Mesothelial cell of epicardium (in vitro differentiated cells): ENCODE measurements around the gene FBXO36. TPM values are rescaled to one million over a fixed set of nuclear protein-coding genes. Genes with fewer than 3 reads are reported as not detected.

ENCODE experiments used
- DNase-seq, 2 experiments: peaks; one replicate each; pipeline ENCODE4 v3.0.0; 2021; ENCODE audit warnings: low spot score in 2 of 2; ENCODE audit not compliant: unreplicated experiment in 2 of 2
- H3K27ac Mint-ChIP-seq: 2 replicates; pipeline ENCODE4 v1.8.0; 2021; ENCODE audit warnings: mixed read lengths
- H3K27me3 Mint-ChIP-seq: 2 replicates; pipeline ENCODE4 v1.8.0; 2021; ENCODE audit warnings: low read depth, mixed read lengths
- H3K36me3 Mint-ChIP-seq: 2 replicates; pipeline ENCODE4 v1.8.0; 2021; ENCODE audit warnings: mixed read lengths
- H3K4me1 Mint-ChIP-seq: 2 replicates; pipeline ENCODE4 v1.8.0; 2021; ENCODE audit warnings: mixed read lengths
- H3K4me3 Mint-ChIP-seq: 2 replicates; pipeline ENCODE4 v1.8.0; 2021; ENCODE audit warnings: mild to moderate bottlenecking, moderate library complexity, mixed read lengths
- H3K9me3 Mint-ChIP-seq: 2 replicates; pipeline ENCODE4 v1.8.0; 2021; ENCODE audit warnings: mixed read lengths
- CTCF ChIP-seq: fragments of 200-600 bp; sonication (generic); IDR thresholded peaks from one replicate; pipeline ENCODE4 v1.5.0; 2021; ENCODE audit warnings: antibody characterized with exemption; ENCODE audit not compliant: unreplicated experiment
- total RNA-seq: library from RNA; stranded (reverse); gene quantifications from 3 replicates; pipeline ENCODE4 v1.2.1, GENCODE V29; 2021

FBXO36 gene
- total RNA-seq, 1 donor from 2014 or later = 5.5 TPM

DNA sequence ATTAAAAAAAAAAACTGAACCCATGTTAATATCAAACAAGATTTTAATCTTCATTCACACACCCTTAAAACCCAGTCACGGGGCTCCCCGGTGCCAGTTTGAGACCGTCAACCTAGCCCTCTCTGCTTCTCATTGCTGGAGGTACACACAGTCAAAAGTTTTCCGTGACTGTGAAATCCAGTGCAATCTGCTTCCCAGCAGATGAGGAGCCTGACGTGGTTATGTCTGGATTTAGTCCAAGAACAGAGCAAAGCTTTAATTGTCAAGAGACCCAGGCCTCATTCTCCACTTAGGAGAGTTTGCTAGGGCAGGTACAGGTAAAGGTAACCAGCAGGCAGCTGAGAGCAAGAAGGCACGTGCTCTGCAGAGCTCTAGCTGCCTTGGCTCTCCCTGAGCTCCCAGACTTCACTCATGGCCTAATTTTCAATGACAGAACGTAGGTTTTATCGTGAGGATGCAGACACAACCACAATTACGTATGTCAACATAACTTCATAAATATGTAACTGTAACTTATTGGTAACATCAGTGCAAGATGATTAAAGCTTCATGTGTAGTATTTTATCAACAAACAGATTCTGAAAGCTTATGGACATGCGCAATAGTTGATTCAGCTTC is 90.1 kb downstream of the FBXO36 start:
- no peak for DNase-seq
- H3K4me3 Mint-ChIP-seq = no peak overlapping the region
- no peak for TF ChIP-seq CTCF
- H3K27ac Mint-ChIP-seq = peak overlapping the region; percentile 68
- no peaks in the 10 kb centered on the region for H3K27me3 Mint-ChIP-seq
- peaks cover 12% of the 10 kb centered on the region for H3K9me3 Mint-ChIP-seq
- peaks cover 9% of the 10 kb centered on the region for H3K36me3 Mint-ChIP-seq
- no peaks in the 10 kb centered on the region for H3K4me1 Mint-ChIP-seq

GRCh38 chr2:230016844-230017243 is 94.5 kb downstream of the FBXO36 start:
- Mint-ChIP-seq H3K27me3 (no peaks in the 10 kb centered on the region), H3K4me3 (no peak overlapping the region), H3K27ac (no peak overlapping the region), H3K36me3 (peaks cover 6% of the 10 kb centered on the region), H3K9me3 (peaks cover 17% of the 10 kb centered on the region), H3K4me1 (no peaks in the 10 kb centered on the region)
- TF ChIP-seq CTCF = no peak
- no peak for DNase-seq

DNA sequence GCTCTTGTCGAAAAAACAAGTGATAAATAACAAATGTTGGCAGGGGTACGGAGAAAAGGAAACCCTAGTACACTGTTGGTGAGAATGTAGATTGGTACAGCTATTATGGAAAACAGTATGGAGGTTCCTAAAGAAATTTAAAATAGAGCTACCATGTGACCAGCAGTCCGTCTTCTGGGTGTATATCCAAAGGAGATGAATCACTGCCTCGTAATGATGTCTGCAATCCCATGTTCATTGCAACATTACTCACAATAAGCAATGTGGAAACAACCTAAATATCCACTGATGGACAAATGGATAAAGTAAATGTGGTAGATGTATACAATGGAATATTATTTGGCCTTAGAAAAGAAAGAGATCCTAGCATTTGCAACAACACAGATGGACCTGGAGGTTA is 95.8 kb downstream of the FBXO36 start:
- Mint-ChIP-seq H3K9me3 (peaks cover 17% of the 10 kb centered on the region), H3K4me1 (no peaks in the 10 kb centered on the region), H3K36me3 (peaks cover 6% of the 10 kb centered on the region), H3K4me3 (no peak overlapping the region), H3K27ac (no peak overlapping the region), H3K27me3 (no peaks in the 10 kb centered on the region)
- no peak for TF ChIP-seq CTCF
- DNase-seq = no peak

- H3K27ac Mint-ChIP-seq = no peak overlapping the region
- no peak for DNase-seq
- no peak for TF ChIP-seq CTCF
- H3K4me1 Mint-ChIP-seq = no peaks in the 10 kb centered on the region
- H3K9me3 Mint-ChIP-seq = peaks cover 17% of the 10 kb centered on the region
- no peak overlapping the region for H3K4me3 Mint-ChIP-seq
- H3K27me3 Mint-ChIP-seq = no peaks in the 10 kb centered on the region
- H3K36me3 Mint-ChIP-seq = peaks cover 6% of the 10 kb centered on the region
These were observed 97.4 kb downstream of the FBXO36 start for GRCh38 chr2:230019742-230020141.

DNA sequence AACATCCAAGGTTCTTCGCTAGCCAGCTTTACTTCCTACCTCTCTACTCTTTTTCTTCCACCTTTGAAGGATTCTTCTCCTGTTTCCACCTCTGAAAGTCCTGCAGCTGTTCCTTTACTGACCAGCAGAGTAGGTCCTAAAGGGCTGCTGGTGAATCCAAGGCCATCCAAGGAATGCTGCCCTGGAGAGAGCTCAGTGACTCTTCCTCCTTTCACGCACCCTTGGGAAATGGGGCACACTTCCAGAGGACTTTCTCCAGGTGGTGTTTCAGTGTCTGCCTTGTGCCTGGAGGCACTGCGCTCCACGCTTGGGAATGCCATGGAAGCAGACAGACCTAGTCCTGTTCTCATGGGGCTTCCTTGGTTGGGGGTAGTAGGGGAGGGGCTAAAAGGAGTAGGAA is 101.0 kb downstream of the FBXO36 start:
- DNase-seq = no peak
- no peaks in the 10 kb centered on the region for H3K36me3 Mint-ChIP-seq
- H3K9me3 Mint-ChIP-seq = peaks cover under 1% of the 10 kb centered on the region
- H3K4me1 Mint-ChIP-seq = no peaks in the 10 kb centered on the region
- no peak overlapping the region for H3K4me3 Mint-ChIP-seq
- H3K27me3 Mint-ChIP-seq = no peaks in the 10 kb centered on the region
- H3K27ac Mint-ChIP-seq = no peak overlapping the region
- no peak for TF ChIP-seq CTCF

DNA sequence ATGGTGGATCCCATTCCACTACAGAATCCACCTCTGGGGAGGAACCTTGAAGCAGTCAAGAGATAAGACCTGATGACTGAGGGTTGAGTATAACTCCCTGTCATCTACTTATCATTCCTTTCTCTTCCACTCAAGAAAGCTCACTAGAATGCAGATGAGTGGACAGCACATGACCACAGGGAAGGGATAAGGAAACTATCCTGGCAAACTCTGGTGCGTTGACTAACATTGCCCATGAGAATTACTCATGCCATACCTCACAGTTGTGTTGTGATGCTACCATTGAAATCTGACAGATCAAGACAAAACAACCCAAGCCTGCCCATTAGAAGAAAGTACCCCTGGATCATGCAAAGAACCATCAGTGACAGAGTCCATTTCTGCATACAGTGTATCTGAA is 119.9 kb downstream of the FBXO36 start:
- Mint-ChIP-seq H3K4me3 (no peak overlapping the region), H3K27me3 (no peaks in the 10 kb centered on the region), H3K4me1 (no peaks in the 10 kb centered on the region), H3K27ac (no peak overlapping the region), H3K9me3 (peaks cover 3% of the 10 kb centered on the region), H3K36me3 (peaks cover 19% of the 10 kb centered on the region)
- no peak for DNase-seq
- TF ChIP-seq CTCF = no peak
